HCT116 (cell line): Measurements from ENCODE around the gene TNFRSF21. TPM values are rescaled to one million over a fixed set of nuclear protein-coding genes. Genes with fewer than 3 reads are reported as not detected.

Experiments used
- ATAC-seq: fragments of 200-7000 bp; cut with Tn5 transposase; 2 replicates; pipeline ENCODE4 v1.9.1; 2020; ENCODE audit warnings: mild to moderate bottlenecking, moderate library complexity
- BruUV-seq: library from RNA; stranded (reverse); fragments of 400-500 nt; replicated peaks from 2 replicates; lab custom pipeline; 2021; lab: Mats Ljungman, UMichigan
- CTCF ChIA-PET: fragments of 300-600 bp; sonication (Branson Sonifier 250); formaldehyde crosslinking; loops from one replicate; lab custom pipeline; 2021; ENCODE audit warnings: antibody characterized with exemption; lab: Charles Lee
- POLR2A ChIA-PET: fragments of 300-600, 350-600 bp; sonication (Branson Sonifier 250); formaldehyde crosslinking; loops from one replicate; lab custom pipeline; 2021; ENCODE audit warnings: antibody characterized with exemption; lab: Charles Lee
- RAD21 ChIA-PET, 2 experiments: fragments of 300-600 bp; sonication (Branson Sonifier 250); formaldehyde crosslinking; loops; one replicate each; lab custom pipeline; 2023; ENCODE audit warnings: low total read pairs in 2 of 2; ENCODE audit not compliant: uncharacterized antibody in 2 of 2, unreplicated experiment in 2 of 2, low non-redundant PET in 1 of 2; lab: Charles Lee
- DNase-seq: peaks from one replicate; pipeline ENCODE4 v3.0.0-alpha.2; 2010; ENCODE audit warnings: low read depth, low spot score
- H2AFZ ChIP-seq: fragments of 200-600 bp; shearing (Covaris generic), sonication (generic); 2 replicates; pipeline ENCODE4 v1.6.1; 2017; ENCODE audit warnings: low read depth, mixed run types, mixed read lengths, antibody characterized with exemption, low read length; ENCODE audit not compliant: poor library complexity, severe bottlenecking
- H3K27ac ChIP-seq: 2 replicates; pipeline ENCODE4 v1.5.1; 2012; ENCODE audit warnings: low read depth, low read length
- H3K27me3 ChIP-seq: fragments of 200-600 bp; sonication (generic); 2 replicates; pipeline ENCODE4 v1.6.1; 2016; ENCODE audit warnings: mixed run types, low read length, mixed read lengths; ENCODE audit not compliant: insufficient read depth
- H3K36me3 ChIP-seq, 2 experiments: fragments of 200-500 bp in 1 of 2; fragments of 200-600 bp in 1 of 2; sonication (Bioruptor generic) in 1 of 2; sonication (generic) in 1 of 2; 2 replicates each; pipeline versions ENCODE4 v1.5.1 to v1.6.1; 2014 to 2016; ENCODE audit warnings: low read length in 2 of 2, inconsistent platforms in 1 of 2, mixed read lengths in 1 of 2, mixed run types in 1 of 2; ENCODE audit not compliant: insufficient read depth in 2 of 2, control insufficient read depth in 1 of 2
- H3K4me1 ChIP-seq, 2 experiments: fragments of 200-600 bp in 1 of 2; sonication (generic) in 1 of 2; 2 replicates each; pipeline versions ENCODE4 v1.5.1 to v1.6.1; 2012 to 2017; ENCODE audit warnings: low read length in 2 of 2, inconsistent platforms in 1 of 2, mild to moderate bottlenecking in 1 of 2, mixed read lengths in 1 of 2, mixed run types in 1 of 2, moderate library complexity in 1 of 2; ENCODE audit not compliant: insufficient read depth in 2 of 2, control insufficient read depth in 1 of 2
- H3K4me2 ChIP-seq: fragments of 200-600 bp; sonication (generic); 2 replicates; pipeline ENCODE4 v1.6.1; 2017; ENCODE audit warnings: mixed run types, low read length, mixed read lengths
- H3K4me3 ChIP-seq, 2 experiments: fragments of 200-600 bp in 1 of 2; sonication (generic) in 1 of 2; replicated peaks in 1 of 2; 2 replicates each; pipeline ENCODE4 v1.5.1; 2011 to 2016; ENCODE audit warnings: low read length in 2 of 2, control low read depth in 1 of 2, low read depth in 1 of 2, mild to moderate bottlenecking in 1 of 2, mixed read lengths in 1 of 2, mixed run types in 1 of 2
- H3K79me2 ChIP-seq: fragments of 200-600 bp; sonication (generic); 2 replicates; pipeline ENCODE4 v1.6.1; 2017; ENCODE audit warnings: mild to moderate bottlenecking, mixed run types, low read length, moderate library complexity, mixed read lengths; ENCODE audit not compliant: insufficient read depth
- H3K9ac ChIP-seq: fragments of 200-600 bp; sonication (generic); 2 replicates; pipeline ENCODE4 v1.6.1; 2016; ENCODE audit warnings: low read length, mixed read lengths
- H3K9me2 ChIP-seq: fragments of 200-600 bp; sonication (generic), shearing (Covaris generic); 2 replicates; pipeline ENCODE4 v1.6.1; 2017; ENCODE audit warnings: mixed run types, mild to moderate bottlenecking, moderate library complexity; ENCODE audit not compliant: insufficient read depth
- H3K9me3 ChIP-seq, 2 experiments: fragments of 200-500 bp in 1 of 2; fragments of 200-600 bp in 1 of 2; sonication (Bioruptor generic) in 1 of 2; sonication (generic) in 1 of 2; 2 replicates each; pipeline ENCODE4 v1.6.1; 2014 to 2017; ENCODE audit warnings: low read length in 2 of 2, mixed read lengths in 2 of 2, inconsistent platforms in 1 of 2, low read depth in 1 of 2, mild to moderate bottlenecking in 1 of 2, mixed run types in 1 of 2, moderate library complexity in 1 of 2; ENCODE audit not compliant: control insufficient read depth in 1 of 2, insufficient read depth in 1 of 2
- H4K20me1 ChIP-seq: fragments of 200-600 bp; sonication (generic), shearing (Covaris generic); 2 replicates; pipeline ENCODE4 v1.6.1; 2017; ENCODE audit warnings: mixed run types, mild to moderate bottlenecking, moderate library complexity; ENCODE audit not compliant: insufficient read depth
- ATF3 ChIP-seq: IDR thresholded peaks from 2 replicates; pipeline ENCODE4 v1.6.1; 2012
- CBX3 ChIP-seq: IDR thresholded peaks from 2 replicates; pipeline ENCODE4 v1.6.1; 2012; ENCODE audit warnings: low read depth
- CTCF ChIP-seq, 3 experiments: fragments of 200-600 bp in 1 of 3; sonication (generic) in 1 of 3; IDR thresholded peaks in 2 of 3; conservative IDR thresholded peaks in 1 of 3; 2 replicates each; pipeline ENCODE4 v1.5.1; 2012 to 2017; ENCODE audit warnings: low read depth in 2 of 3, low read length in 2 of 3, antibody characterized with exemption in 1 of 3, borderline replicate concordance in 1 of 3, control low read depth in 1 of 3, mild to moderate bottlenecking in 1 of 3, mixed read lengths in 1 of 3, mixed run types in 1 of 3, moderate library complexity in 1 of 3; ENCODE audit not compliant: insufficient read depth in 1 of 3
- EGR1 ChIP-seq: IDR thresholded peaks from 2 replicates; pipeline ENCODE4 v1.6.1; 2012; ENCODE audit warnings: low read depth
- EZH2 ChIP-seq: fragments of 200-600 bp; sonication (generic); IDR thresholded peaks from 2 replicates; pipeline ENCODE4 v1.6.1; 2017; ENCODE audit warnings: antibody characterized with exemption, mixed run types
- EZH2phosphoT487 ChIP-seq: fragments of 200-600 bp; IDR thresholded peaks from 2 replicates; pipeline ENCODE4 v1.6.1; 2018; ENCODE audit warnings: antibody characterized with exemption, borderline replicate concordance
- FOSL1 ChIP-seq: IDR thresholded peaks from 2 replicates; pipeline ENCODE4 v1.6.1; 2012; ENCODE audit warnings: low read depth
- JUND ChIP-seq: IDR thresholded peaks from 2 replicates; pipeline ENCODE4 v1.6.1; 2012
- MAX ChIP-seq: IDR thresholded peaks from 2 replicates; pipeline ENCODE4 v1.6.1; 2012
- POLR2A ChIP-seq: IDR thresholded peaks from 2 replicates; pipeline ENCODE4 v1.7.0; 2011; ENCODE audit warnings: borderline replicate concordance; ENCODE audit not compliant: insufficient read depth, insufficient read length; ENCODE audit errors: extremely low read depth
- POLR2AphosphoS5 ChIP-seq: IDR thresholded peaks from 2 replicates; pipeline ENCODE4 v1.6.1; 2011; ENCODE audit warnings: mild to moderate bottlenecking, low read depth, low read length, moderate library complexity
- REST ChIP-seq: IDR thresholded peaks from 2 replicates; pipeline ENCODE4 v1.6.1; 2012; ENCODE audit warnings: low read depth
- SIN3A ChIP-seq: IDR thresholded peaks from 2 replicates; pipeline ENCODE4 v1.6.1; 2012; ENCODE audit warnings: low read depth
- SP1 ChIP-seq: IDR thresholded peaks from 2 replicates; pipeline ENCODE4 v1.6.1; 2012; ENCODE audit warnings: low read depth
- SRF ChIP-seq: IDR thresholded peaks from 2 replicates; pipeline ENCODE4 v1.6.1; 2012; ENCODE audit warnings: low read depth
- TCF7L2 ChIP-seq: IDR thresholded peaks from 2 replicates; pipeline ENCODE4 v1.7.0; 2011; ENCODE audit warnings: borderline replicate concordance, inconsistent platforms; ENCODE audit not compliant: insufficient read depth, insufficient read length; ENCODE audit errors: extremely low read depth
- YY1 ChIP-seq: IDR thresholded peaks from 2 replicates; pipeline ENCODE4 v1.6.1; 2011; ENCODE audit warnings: low read length, low read depth, moderate library complexity, mild to moderate bottlenecking; ENCODE audit not compliant: insufficient replicate concordance; ENCODE audit errors: extremely low read depth
- ZBTB33 ChIP-seq: IDR thresholded peaks from 2 replicates; pipeline ENCODE4 v1.6.1; 2011; ENCODE audit warnings: mild to moderate bottlenecking, low read length, moderate library complexity; ENCODE audit not compliant: insufficient replicate concordance; ENCODE audit errors: extremely low read depth
- intact Hi-C: fragments of 100-400 bp; cut with micrococcal nuclease; formaldehyde crosslinking; loops from 2 replicates; pipeline ENCODE4 v1.10.0; 2022
- total RNA-seq: library from RNA; stranded (reverse); gene quantifications from one replicate; pipeline ENCODE4 v1.2.1, GENCODE V29; 2021; ENCODE audit not compliant: unreplicated experiment

Gene TNFRSF21
- total RNA-seq, 1 experiment from 2014 or later: 48.3 TPM

GRCh38 chr6:47301441-47301840 lies 8.3 kb downstream of the TNFRSF21 start:
- no peak overlapping the region for H3K4me2 ChIP-seq
- 0 out of 2 replicates have a peak, but pooled peaks cover 5% of the 10 kb centered on the region for H4K20me1 ChIP-seq
- H3K4me1 ChIP-seq: no peaks in the 10 kb centered on the region
- no peak for TF ChIP-seq SRF
- no peak for TF ChIP-seq ATF3
- no peak for TF ChIP-seq REST
- no peak for TF ChIP-seq POLR2A
- no peak for TF ChIP-seq EGR1
- TF ChIP-seq POLR2AphosphoS5: no peak
- TF ChIP-seq MAX: no peak
- TF ChIP-seq EZH2: no peak
- TF ChIP-seq FOSL1: no peak
- no peak for TF ChIP-seq SP1
- TF ChIP-seq EZH2phosphoT487: no peak
- no peak for TF ChIP-seq JUND
- TF ChIP-seq YY1: no peak
- TF ChIP-seq SIN3A: no peak
- TF ChIP-seq CBX3: no peak
- no peak for TF ChIP-seq CTCF (IDR thresholded peaks at IDR 0.05 in 2 of 3, conservative IDR thresholded peaks at IDR 0.05 in 1 of 3; ENCODE audit: borderline replicate concordance in 1 of 3, insufficient read depth in 1 of 3, low read depth in 2 of 3, low read length in 2 of 3)
- no peak for TF ChIP-seq ZBTB33
- TF ChIP-seq TCF7L2: no peak
- no peaks in the 10 kb centered on the region for H3K27me3 ChIP-seq
- ATAC-seq: no peak
- no peaks in the 10 kb centered on the region for H3K9me2 ChIP-seq
- intact Hi-C loops: no loop called here
- RAD21 ChIA-PET: no interaction called here
- H3K79me2 ChIP-seq: peaks cover 100% of the 10 kb centered on the region
- H3K36me3 ChIP-seq: no peaks in the 10 kb centered on the region
- no peak overlapping the region for H3K4me3 ChIP-seq
- H3K9me3 ChIP-seq: no peaks in the 10 kb centered on the region
- no TSS peak for BruUV-seq
- no peak for DNase-seq
- CTCF ChIA-PET: no interaction called here
- no peak overlapping the region for H2AFZ ChIP-seq
- H3K9ac ChIP-seq: no peak overlapping the region
- POLR2A ChIA-PET: no interaction called here
- H3K27ac ChIP-seq: no peak overlapping the region
